WTC11 (cell line): ENCODE measurements around the gene FLT3. TPM values are rescaled to one million over a fixed set of nuclear protein-coding genes. Genes with fewer than 3 reads are reported as not detected.

Experiments used
- ATAC-seq: fragments of 200-7000 bp; cut with Tn5 transposase; 2 replicates; pipeline ENCODE4 v1.10.0; 2021; ENCODE audit warnings: mild to moderate bottlenecking, moderate library complexity
- CTCF ChIA-PET: fragments of 300-600 bp; sonication (Branson Sonifier 250); formaldehyde crosslinking; loops from one replicate; lab custom pipeline; 2021; ENCODE audit warnings: antibody characterized with exemption; lab: Charles Lee
- POLR2A ChIA-PET: fragments of 350-600 bp; sonication (Branson Sonifier 250); formaldehyde crosslinking; loops from one replicate; lab custom pipeline; 2021; ENCODE audit warnings: antibody characterized with exemption; lab: Charles Lee
- DNase-seq: peaks from one replicate; pipeline ENCODE4 v3.0.0; 2021; ENCODE audit warnings: low spot score
- H3K27ac Mint-ChIP-seq: 2 replicates; pipeline ENCODE4 v1.8.0; 2021; ENCODE audit warnings: mixed read lengths
- H3K27me3 Mint-ChIP-seq: 2 replicates; pipeline ENCODE4 v1.8.0; 2021; ENCODE audit warnings: low read depth, mild to moderate bottlenecking, moderate library complexity, mixed read lengths
- H3K36me3 Mint-ChIP-seq: 2 replicates; pipeline ENCODE4 v1.8.0; 2021; ENCODE audit warnings: mixed read lengths
- H3K4me1 Mint-ChIP-seq: 2 replicates; pipeline ENCODE4 v1.8.0; 2022; ENCODE audit warnings: mixed read lengths
- H3K4me3 Mint-ChIP-seq: 2 replicates; pipeline ENCODE4 v1.8.0; 2021; ENCODE audit warnings: mild to moderate bottlenecking, moderate library complexity, mixed read lengths
- H3K9me3 Mint-ChIP-seq: 2 replicates; pipeline ENCODE4 v1.8.0; 2021; ENCODE audit warnings: mixed read lengths
- CBFB ChIP-seq: sonication (generic); formaldehyde crosslinking; IDR thresholded peaks from 2 replicates; pipeline ENCODE4 v1.8.1; 2022; ENCODE audit warnings: mild to moderate bottlenecking, low read depth, missing genetic modification reagents
- CREB1 ChIP-seq: sonication (generic); formaldehyde crosslinking; IDR thresholded peaks from 2 replicates; pipeline ENCODE4 v1.8.0; 2023; ENCODE audit warnings: mild to moderate bottlenecking, missing genetic modification reagents
- ESRRA ChIP-seq: sonication (generic); formaldehyde crosslinking; IDR thresholded peaks from 2 replicates; pipeline ENCODE4 v1.8.1; 2022; ENCODE audit warnings: mild to moderate bottlenecking, missing genetic modification reagents, borderline replicate concordance
- FOXJ3 ChIP-seq: sonication (generic); formaldehyde crosslinking; IDR thresholded peaks from 2 replicates; pipeline ENCODE4 v1.9.0; 2021; ENCODE audit warnings: missing genetic modification reagents, mild to moderate bottlenecking, borderline replicate concordance
- FOXK1 ChIP-seq: sonication (generic); formaldehyde crosslinking; IDR thresholded peaks from 2 replicates; pipeline ENCODE4 v1.8.0; 2022; ENCODE audit warnings: mild to moderate bottlenecking, moderate library complexity, missing genetic modification reagents
- GRHL2 ChIP-seq: fragments of 250-450 bp; sonication (Bioruptor Pico); IDR thresholded peaks from 2 replicates; pipeline ENCODE4 v1.8.0; 2022; ENCODE audit warnings: mild to moderate bottlenecking, moderate library complexity; ENCODE audit not compliant: insufficient replicate concordance, severe bottlenecking
- JAZF1 ChIP-seq: fragments of 250-450 bp; sonication (Bioruptor Pico); IDR thresholded peaks from 2 replicates; pipeline ENCODE4 v1.9.0; 2021; ENCODE audit warnings: moderate library complexity, mild to moderate bottlenecking, inconsistent platforms
- MXD4 ChIP-seq: fragments of 250-450 bp; sonication (Bioruptor Pico); IDR thresholded peaks from 2 replicates; pipeline ENCODE4 v1.8.0; 2021; ENCODE audit warnings: mild to moderate bottlenecking, moderate library complexity, borderline replicate concordance
- OVOL2 ChIP-seq: fragments of 250-450 bp; sonication (Bioruptor Pico); IDR thresholded peaks from 2 replicates; pipeline ENCODE4 v1.9.0; 2021; ENCODE audit warnings: mild to moderate bottlenecking, borderline replicate concordance
- RELA ChIP-seq: sonication (generic); formaldehyde crosslinking; IDR thresholded peaks from 2 replicates; pipeline ENCODE4 v1.8.1; 2022; ENCODE audit warnings: missing genetic modification reagents, mild to moderate bottlenecking, borderline replicate concordance
- TEAD1 ChIP-seq: sonication (generic); formaldehyde crosslinking; IDR thresholded peaks from 2 replicates; pipeline ENCODE4 v1.8.0; 2022; ENCODE audit warnings: mild to moderate bottlenecking, missing genetic modification reagents
- TP53 ChIP-seq: sonication (generic); formaldehyde crosslinking; IDR thresholded peaks from 2 replicates; pipeline ENCODE4 v1.8.1; 2023; ENCODE audit warnings: mild to moderate bottlenecking, missing genetic modification reagents
- ZNF138 ChIP-seq: sonication (generic); formaldehyde crosslinking; conservative IDR thresholded peaks from 2 replicates; pipeline ENCODE4 v1.8.1; 2022; ENCODE audit warnings: mild to moderate bottlenecking, moderate library complexity, missing genetic modification reagents
- total RNA-seq: library from RNA; stranded (reverse); gene quantifications from 3 replicates; pipeline ENCODE4 v1.2.3, GENCODE V29; 2021
- TF ChIP-seq, protein P1 (sequence below): sonication (generic); formaldehyde crosslinking; IDR thresholded peaks from 2 replicates; pipeline ENCODE4 v1.8.0; 2022; ENCODE audit warnings: mild to moderate bottlenecking, missing genetic modification reagents
- TF ChIP-seq, protein P2 (sequence below): fragments of 250-450 bp; sonication (Bioruptor Pico); IDR thresholded peaks from 2 replicates; pipeline ENCODE4 v1.9.0; 2021; ENCODE audit warnings: mild to moderate bottlenecking
- TF ChIP-seq, protein P3 (sequence below): sonication (generic); formaldehyde crosslinking; IDR thresholded peaks from 2 replicates; pipeline ENCODE4 v1.8.1; 2022; ENCODE audit warnings: mild to moderate bottlenecking, missing genetic modification reagents, moderate library complexity, borderline replicate concordance
- TF ChIP-seq, protein P4 (sequence below): sonication (generic); formaldehyde crosslinking; IDR thresholded peaks from 2 replicates; pipeline ENCODE4 v1.8.1; 2022; ENCODE audit warnings: missing genetic modification reagents, borderline replicate concordance

The FLT3 gene
- total RNA-seq, 1 experiment from 2014 or later, result 0.15 TPM

DNA sequence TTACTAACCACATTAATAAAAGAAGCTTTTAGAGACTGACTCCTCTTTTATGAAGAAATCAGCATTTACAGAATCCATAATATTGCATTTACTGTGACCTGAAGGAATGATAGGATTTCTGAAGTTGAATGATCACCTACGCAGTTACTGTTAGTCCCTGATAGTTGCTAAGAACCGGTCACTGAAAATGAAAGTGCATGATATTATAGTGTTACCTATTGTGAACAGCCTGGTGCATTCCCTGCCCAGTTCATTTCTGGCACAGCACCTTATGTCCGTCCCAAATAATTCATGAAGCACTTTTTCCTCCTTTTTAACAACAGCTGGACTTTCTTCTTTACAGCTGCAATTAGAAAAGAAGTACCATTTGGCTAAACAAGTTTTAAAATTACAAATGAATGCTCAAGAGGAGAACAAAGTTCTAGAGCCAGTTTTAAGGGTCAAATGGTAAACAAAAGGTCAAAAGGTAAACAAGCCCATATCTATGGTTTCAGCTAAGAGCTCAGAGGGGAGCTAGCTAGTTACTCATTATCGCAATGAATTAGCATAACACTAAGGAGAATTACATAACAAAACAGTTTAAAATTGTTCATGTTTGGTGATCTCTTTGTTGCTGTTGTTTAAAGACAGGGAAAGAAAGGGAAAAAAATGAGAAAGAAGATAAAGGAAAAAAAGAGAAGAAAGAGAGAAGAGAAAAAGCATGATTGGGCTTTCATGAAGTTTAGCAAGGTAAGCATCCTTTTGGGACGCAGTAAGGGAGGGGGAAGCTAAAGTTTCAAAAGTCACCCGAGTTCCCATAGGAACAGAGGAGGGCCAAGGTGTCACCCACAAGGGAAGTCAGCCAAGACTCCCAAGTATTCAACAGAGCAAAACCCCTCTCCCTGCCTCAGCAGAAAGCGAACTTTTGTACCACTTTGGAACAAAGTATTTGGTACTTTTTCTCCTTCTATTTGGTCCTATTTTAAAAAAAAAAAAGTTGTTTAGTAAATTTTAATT, 50.2 kb downstream of the FLT3 start:
- ChIA-PET CTCF (interaction anchor here (0.6 to 1.1 kb wide), 5 partner anchors 9 to 488 kb away, joined by 3 to 8 read pairs (median 3); no protein-coding TSS in a partner anchor), POLR2A (no interaction called here)
- DNase-seq, result no peak
- H3K4me1 Mint-ChIP-seq, result peaks cover 37% of the 10 kb centered on the region
- H3K27ac Mint-ChIP-seq, result 0 out of 2 replicates have a peak overlapping the region, but pooled peaks have one; percentile 3
- H3K4me3 Mint-ChIP-seq, result peak overlapping the region; percentile 2
- peak; percentile 87 for ATAC-seq
- no peaks in the 10 kb centered on the region for H3K36me3 Mint-ChIP-seq
- H3K9me3 Mint-ChIP-seq, result peaks cover 4% of the 10 kb centered on the region; the same call in 1 of the 2 replicates
- H3K27me3 Mint-ChIP-seq, result peaks cover 46% of the 10 kb centered on the region
- TF ChIP-seq FOXJ3 (CRISPR knock-in tag), result 0 out of 2 replicates have a peak, but pooled peaks have one; percentile 30
- TF ChIP-seq, protein P1, sequence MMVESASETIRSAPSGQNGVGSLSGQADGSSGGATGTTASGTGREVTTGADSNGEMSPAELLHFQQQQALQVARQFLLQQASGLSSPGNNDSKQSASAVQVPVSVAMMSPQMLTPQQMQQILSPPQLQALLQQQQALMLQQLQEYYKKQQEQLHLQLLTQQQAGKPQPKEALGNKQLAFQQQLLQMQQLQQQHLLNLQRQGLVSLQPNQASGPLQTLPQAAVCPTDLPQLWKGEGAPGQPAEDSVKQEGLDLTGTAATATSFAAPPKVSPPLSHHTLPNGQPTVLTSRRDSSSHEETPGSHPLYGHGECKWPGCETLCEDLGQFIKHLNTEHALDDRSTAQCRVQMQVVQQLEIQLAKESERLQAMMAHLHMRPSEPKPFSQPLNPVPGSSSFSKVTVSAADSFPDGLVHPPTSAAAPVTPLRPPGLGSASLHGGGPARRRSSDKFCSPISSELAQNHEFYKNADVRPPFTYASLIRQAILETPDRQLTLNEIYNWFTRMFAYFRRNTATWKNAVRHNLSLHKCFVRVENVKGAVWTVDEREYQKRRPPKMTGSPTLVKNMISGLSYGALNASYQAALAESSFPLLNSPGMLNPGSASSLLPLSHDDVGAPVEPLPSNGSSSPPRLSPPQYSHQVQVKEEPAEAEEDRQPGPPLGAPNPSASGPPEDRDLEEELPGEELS, result peak; percentile 95; the same call in 1 of the 2 replicates
- no peak for TF ChIP-seq CREB1
- peak; percentile 73; the same call in 1 of the 2 replicates for TF ChIP-seq FOXK1 (CRISPR knock-in tag)
- TF ChIP-seq, protein P2, sequence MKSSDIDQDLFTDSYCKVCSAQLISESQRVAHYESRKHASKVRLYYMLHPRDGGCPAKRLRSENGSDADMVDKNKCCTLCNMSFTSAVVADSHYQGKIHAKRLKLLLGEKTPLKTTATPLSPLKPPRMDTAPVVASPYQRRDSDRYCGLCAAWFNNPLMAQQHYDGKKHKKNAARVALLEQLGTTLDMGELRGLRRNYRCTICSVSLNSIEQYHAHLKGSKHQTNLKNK (CRISPR knock-in tag), result 0 out of 2 replicates have a peak, but pooled peaks have one; percentile 68

DNA sequence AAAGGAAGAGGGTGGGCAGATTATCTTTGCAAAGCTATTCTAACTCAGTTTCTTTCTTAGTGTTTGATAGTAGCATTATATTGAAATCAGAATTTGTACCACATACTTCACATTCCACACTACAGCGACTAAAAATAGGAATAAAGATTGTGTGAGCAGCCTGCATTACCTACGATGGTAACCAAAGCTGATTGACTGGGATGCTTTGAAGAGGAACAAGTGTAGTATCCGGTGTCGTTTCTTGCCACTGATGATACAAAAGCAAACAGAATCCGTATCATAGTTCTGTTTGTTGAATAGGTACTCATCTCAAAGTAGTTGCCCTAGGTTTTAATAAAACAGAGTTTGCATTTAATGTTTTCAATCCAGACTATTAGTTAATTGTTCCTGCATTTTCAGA, 51.2 kb downstream of the FLT3 start:
- CTCF ChIA-PET, result interaction anchor here (0.8 kb wide), 1 partner anchor 204 kb away, joined by 3 read pairs; no protein-coding TSS in a partner anchor
- H3K27ac Mint-ChIP-seq, result no peak overlapping the region
- H3K4me3 Mint-ChIP-seq, result no peak overlapping the region
- DNase-seq (no peak), ATAC-seq (no peak)
- H3K9me3 Mint-ChIP-seq, result peaks cover 4% of the 10 kb centered on the region; the same call in 1 of the 2 replicates
- H3K27me3 Mint-ChIP-seq, result peaks cover 43% of the 10 kb centered on the region
- TF ChIP-seq CBFB, result no peak
- no peak for TF ChIP-seq ZNF138 (CRISPR knock-in tag)
- TF ChIP-seq RELA (CRISPR knock-in tag), result no peak
- no peak for TF ChIP-seq MXD4 (CRISPR knock-in tag)
- TF ChIP-seq TP53 (CRISPR knock-in tag), result no peak
- TF ChIP-seq, protein P3, sequence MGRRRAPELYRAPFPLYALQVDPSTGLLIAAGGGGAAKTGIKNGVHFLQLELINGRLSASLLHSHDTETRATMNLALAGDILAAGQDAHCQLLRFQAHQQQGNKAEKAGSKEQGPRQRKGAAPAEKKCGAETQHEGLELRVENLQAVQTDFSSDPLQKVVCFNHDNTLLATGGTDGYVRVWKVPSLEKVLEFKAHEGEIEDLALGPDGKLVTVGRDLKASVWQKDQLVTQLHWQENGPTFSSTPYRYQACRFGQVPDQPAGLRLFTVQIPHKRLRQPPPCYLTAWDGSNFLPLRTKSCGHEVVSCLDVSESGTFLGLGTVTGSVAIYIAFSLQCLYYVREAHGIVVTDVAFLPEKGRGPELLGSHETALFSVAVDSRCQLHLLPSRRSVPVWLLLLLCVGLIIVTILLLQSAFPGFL (CRISPR knock-in tag), result no peak
- no peak for TF ChIP-seq ESRRA (CRISPR knock-in tag)
- TF ChIP-seq JAZF1 (CRISPR knock-in tag), result no peak
- no peak for TF ChIP-seq GRHL2 (CRISPR knock-in tag)
- TF ChIP-seq OVOL2 (CRISPR knock-in tag), result no peak
- no peak for TF ChIP-seq TEAD1 (CRISPR knock-in tag)
- TF ChIP-seq, protein P4, sequence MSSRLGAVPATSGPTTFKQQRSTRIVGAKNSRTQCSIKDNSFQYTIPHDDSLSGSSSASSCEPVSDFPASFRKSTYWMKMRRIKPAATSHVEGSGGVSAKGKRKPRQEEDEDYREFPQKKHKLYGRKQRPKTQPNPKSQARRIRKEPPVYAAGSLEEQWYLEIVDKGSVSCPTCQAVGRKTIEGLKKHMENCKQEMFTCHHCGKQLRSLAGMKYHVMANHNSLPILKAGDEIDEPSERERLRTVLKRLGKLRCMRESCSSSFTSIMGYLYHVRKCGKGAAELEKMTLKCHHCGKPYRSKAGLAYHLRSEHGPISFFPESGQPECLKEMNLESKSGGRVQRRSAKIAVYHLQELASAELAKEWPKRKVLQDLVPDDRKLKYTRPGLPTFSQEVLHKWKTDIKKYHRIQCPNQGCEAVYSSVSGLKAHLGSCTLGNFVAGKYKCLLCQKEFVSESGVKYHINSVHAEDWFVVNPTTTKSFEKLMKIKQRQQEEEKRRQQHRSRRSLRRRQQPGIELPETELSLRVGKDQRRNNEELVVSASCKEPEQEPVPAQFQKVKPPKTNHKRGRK, result no peak
- POLR2A ChIA-PET, result no interaction called here
- H3K36me3 Mint-ChIP-seq, result no peaks in the 10 kb centered on the region
- peaks cover 29% of the 10 kb centered on the region for H3K4me1 Mint-ChIP-seq
